NCI-H82 treated with DMSO at 0.1 percent for 48 hours (cell line): ENCODE results near the gene PKP4.

ENCODE experiments used
- DNase-seq: peaks from one replicate; lab custom pipeline; 2025; ENCODE audit not compliant: unreplicated experiment; lab: John Stamatoyannopoulos, UW

The PKP4 gene

GRCh38 chr2:158715357-158715756, 258.6 kb downstream of the PKP4 start:
- no peak for DNase-seq

- no peak for DNase-seq
Observed at GRCh38 chr2:158716121-158716791, 259.5 kb downstream of the PKP4 start.

DNA sequence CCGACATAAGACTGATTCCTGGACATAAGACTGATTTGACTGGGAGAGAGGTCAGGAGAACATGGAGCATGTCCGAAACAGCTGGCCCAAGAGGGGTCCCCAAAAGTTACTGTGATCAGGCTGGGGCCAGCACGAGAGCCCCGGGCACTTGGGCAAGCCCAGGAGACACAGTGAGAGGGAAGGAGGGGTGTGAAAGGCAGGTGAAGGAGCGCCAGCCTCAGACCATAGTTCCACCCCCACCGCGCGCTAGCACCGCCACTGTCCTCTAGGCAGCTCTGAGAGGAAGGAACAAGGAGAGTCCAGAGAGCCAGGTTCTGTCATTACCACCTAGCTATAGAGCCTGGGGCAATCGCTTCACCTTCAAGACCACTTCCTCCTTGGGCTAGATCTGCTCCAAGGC, 260.2 kb downstream of the PKP4 start:
- DNase-seq, result no peak

- no peak for DNase-seq
Observed at GRCh38 chr2:158717366-158718195, 260.8 kb downstream of the PKP4 start.

DNA sequence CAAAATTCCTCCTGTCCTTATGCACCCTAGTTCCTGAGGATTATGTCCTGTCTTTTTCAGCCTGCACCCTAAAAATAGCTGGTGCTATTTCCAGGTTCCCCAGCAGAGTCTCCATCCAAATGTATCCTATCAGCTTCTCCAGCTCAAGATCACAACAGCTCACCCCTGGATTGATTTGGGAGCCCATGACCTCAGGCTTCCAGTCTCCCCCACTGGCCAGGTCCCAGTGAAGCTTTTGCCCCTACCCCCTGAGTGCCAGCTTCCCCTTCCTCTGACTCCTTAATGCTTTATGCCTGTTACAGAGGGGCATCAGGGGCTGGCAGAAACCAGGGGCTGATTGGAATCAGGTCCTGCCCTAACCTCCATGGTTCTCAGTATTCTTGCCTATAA, 261.4 kb downstream of the PKP4 start:
- DNase-seq, result no peak

DNA sequence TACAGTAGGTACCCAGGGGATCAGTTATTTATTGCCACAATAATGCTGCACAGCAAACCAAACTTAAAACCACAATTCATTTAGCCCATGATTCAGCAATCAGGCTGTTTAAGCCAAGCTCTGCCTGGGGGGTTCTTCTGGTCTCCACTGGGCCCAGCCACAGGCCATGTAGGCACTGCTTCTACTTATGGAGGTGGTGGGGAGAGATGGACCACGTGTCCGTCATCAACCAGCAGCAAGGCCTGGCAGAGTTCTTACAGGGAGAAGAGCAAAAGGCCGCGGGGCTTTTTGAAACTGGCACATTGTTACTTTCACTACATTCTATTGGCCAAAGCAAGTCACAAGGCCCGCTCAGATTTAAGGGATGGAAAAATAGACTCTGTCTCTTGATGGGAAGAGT, 262.1 kb downstream of the PKP4 start:
- no peak for DNase-seq

GRCh38 chr2:158719403-158719802, 262.7 kb downstream of the PKP4 start:
- peak; percentile 87 for DNase-seq

- no peak for DNase-seq
Observed at GRCh38 chr2:158722266-158723105, 265.7 kb downstream of the PKP4 start.

- no peak for DNase-seq
Observed at GRCh38 chr2:158723181-158723838, 266.6 kb downstream of the PKP4 start.

- no peak for DNase-seq
Observed at GRCh38 chr2:158723921-158724802, 267.4 kb downstream of the PKP4 start.

DNA sequence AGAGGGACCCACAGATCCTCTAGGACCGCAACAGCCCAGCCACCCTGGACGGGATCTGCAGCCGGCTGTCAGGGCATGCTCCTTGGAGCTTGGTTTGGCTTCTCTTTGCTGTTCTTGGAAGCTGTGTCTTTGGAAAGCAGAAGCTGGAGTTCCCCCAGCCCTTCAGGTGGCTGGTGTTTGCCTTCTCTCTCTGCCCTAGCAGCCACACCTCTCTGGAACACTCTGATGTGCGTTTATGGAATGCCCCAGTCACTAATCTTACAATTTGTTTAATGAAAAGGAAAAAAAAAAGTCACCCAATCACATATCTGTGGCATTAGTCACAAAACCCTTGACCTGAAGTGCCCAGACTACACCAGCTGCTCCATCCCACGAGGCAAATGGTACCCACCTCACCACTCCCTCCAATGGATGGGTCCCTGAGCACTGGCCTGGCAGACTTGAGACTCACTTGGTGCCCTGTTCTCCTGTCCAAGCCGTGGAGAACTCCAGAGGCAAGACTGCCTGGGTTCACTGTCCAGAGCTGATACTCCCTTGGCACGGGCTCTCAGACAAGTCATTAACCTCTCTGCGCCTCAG, 268.1 kb downstream of the PKP4 start:
- no peak for DNase-seq

- DNase-seq, result no peak
Observed at GRCh38 chr2:158725441-158725891, 268.7 kb downstream of the PKP4 start.

DNA sequence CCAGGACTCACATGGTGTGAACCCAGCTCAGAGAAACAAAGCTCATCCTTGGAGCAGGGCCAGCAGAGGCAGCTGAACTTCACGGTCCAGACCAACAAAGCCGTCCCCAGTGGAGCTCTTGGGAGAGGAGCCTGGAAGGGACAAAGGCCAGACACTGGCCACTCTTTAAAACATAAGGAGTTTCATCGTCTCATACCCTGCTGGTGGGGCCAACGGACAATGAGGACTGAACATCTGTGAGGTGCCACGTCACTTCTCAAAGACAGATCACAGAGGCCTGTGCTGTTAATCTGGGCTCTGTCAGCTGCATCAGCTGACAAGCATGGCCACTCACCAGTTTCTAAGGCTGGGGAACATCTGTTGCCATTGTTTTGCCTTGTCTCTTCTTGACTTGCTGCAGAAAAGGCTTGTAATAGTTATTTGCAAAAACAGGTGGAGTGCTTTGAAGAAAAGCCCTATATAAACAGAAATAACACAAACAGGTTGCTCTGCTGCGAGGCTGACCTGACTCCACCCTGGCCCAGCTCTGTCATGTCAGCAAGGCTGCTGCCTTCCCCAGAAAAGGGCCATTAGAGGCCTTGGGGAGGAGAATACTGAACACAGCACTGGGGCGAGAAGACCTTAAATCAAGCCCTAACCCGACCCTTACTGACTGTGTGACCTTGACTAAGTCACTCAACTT, 270.3 kb downstream of the PKP4 start:
- DNase-seq, result peak; percentile 54

DNA sequence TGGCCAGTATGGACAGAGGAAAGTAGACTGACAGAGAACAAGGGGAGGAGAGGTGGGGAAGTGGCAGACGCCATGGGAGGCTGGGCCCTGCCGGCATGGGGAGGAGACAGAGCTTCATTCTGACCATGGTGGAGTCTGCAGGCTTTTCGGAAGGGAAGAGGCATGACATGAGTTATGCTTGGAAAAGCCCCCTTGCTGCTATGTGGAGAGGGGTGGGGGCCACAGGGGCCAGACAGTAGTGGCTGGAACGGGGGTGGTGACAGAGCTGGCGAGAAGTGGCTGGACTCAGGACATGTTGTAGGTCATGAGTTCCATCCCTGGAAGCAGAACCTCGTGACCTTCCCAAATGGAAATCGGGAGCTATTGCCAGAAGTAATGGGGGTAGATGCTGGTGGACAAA, 271.7 kb downstream of the PKP4 start:
- no peak for DNase-seq

DNA sequence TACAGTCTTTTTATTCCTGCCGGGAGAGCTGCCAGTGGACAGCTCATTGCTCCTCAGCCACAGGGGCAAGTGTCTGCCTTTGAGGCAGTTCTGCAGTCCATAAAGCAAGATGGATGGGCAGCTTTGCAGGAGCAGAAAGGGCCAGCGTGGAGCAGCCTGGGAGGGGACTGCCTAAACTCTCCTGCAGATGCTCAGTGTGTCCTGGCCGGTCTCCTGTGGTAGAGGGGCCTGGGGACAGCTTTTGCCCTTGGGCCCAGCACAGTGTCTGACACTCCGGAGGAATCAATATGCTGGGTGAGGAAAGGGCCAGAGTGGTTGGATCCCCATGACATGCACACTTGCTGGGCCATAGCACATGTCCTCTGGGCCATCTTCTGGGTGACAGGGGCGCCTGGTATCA, 272.7 kb downstream of the PKP4 start:
- no peak for DNase-seq

- no peak for DNase-seq
Observed at GRCh38 chr2:158729873-158730620, 273.3 kb downstream of the PKP4 start.

- no peak for DNase-seq
Observed at GRCh38 chr2:158730621-158731140, 273.9 kb downstream of the PKP4 start.

- DNase-seq, result no peak
Observed at GRCh38 chr2:158731386-158731785, 274.6 kb downstream of the PKP4 start.
